Measurements from ENCODE around the gene UBE4B. TPM values are rescaled to one million over a fixed set of nuclear protein-coding genes. Genes with fewer than 3 reads are reported as not detected.

Gene UBE4B
- total and polyA plus RNA-seq, 2 of the 4 experiments (the other 2 are of a cell fraction), result 26.5 to 39.3 TPM

DNA sequence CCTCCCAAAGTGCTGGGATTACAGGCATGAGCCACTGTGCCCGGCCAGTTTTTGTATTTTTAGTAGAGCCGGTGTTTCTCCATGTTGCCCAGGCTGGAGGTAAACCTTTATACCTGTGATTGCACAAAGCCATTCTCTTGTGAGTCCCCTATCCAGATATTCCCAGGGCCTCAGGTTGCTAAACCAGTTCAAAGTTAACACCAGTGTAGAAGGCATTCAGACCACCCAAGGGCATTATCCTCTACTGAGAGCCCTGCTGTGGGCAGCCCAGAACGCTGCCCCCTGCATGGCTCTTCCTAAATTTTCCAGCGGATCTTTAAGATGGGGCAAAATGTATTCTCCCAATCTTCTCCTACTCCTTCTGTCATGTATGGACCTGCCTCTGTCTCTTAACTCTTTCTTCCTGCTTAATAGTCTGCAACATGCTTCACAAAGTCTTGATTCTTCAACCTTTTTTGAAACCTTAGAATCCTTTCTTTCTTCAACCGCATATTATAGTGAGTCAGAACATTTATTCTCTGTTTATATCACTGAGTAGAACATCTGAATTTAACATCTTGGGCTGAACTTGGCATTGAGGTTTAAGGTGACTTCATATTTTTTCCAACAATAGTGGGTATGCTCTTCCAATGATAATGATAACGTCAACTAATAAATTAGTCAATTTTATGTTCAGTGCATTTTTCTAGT lies 36.0 kb downstream of the UBE4B start:
- Histone ChIP-seq H4K8ac (ENCODE audit: low read depth in 2 of 2, low read length in 2 of 2) (no peak overlapping the region), H3K4me2 (ENCODE audit: low read depth, low read length) (no peak overlapping the region), H3K79me1 (ENCODE audit: low read depth in 1 of 2, low read length in 2 of 2) (peaks cover 40 to 72% of the 10 kb centered on the region in 2 experiments; a peak in 3 of 4 replicates), H2BK20ac (ENCODE audit: low read depth, low read length) (no peak overlapping the region), H3K4me1 (ENCODE audit: control insufficient read depth, insufficient read depth, low read length) (peaks cover 14% of the 10 kb centered on the region), H3K27ac (ENCODE audit: insufficient read depth, low read length) (no peak overlapping the region), H3K36me3 (ENCODE audit: control insufficient read depth, insufficient read depth, low read length) (no peaks in the 10 kb centered on the region; the same call in 1 of the 2 replicates), H3K4me3 (ENCODE audit: insufficient read depth, low read depth, low read length) (no peak overlapping the region), H3K56ac (ENCODE audit: extremely low read depth, insufficient read depth, low read length) (no peak overlapping the region), H2AFZ (replicated peaks; ENCODE audit: low read length, poor library complexity) (no peak overlapping the region), H2BK120ac (ENCODE audit: low read depth, low read length) (no peak overlapping the region), H3K4ac (ENCODE audit: low read depth, low read length) (no peak overlapping the region), H2BK15ac (ENCODE audit: low read depth, low read length) (peak overlapping the region; percentile 10; the same call in 1 of the 3 replicates), H3K14ac (replicated peaks; ENCODE audit: low read depth, low read length) (0 out of 2 replicates have a peak overlapping the region, but pooled peaks have one; percentile 49), H3K23ac (ENCODE audit: low read depth, low read length) (no peak overlapping the region), H3K18ac (ENCODE audit: low read depth, low read length) (no peak overlapping the region), H2AK5ac (ENCODE audit: low read depth, low read length) (peak overlapping the region; percentile 34; the same call in 1 of the 2 replicates), H3K9me3 (ENCODE audit: control insufficient read depth, insufficient read depth, low read length) (no peaks in the 10 kb centered on the region), H4K20me1 (ENCODE audit: insufficient read depth, low read length) (peaks cover 12% of the 10 kb centered on the region; the same call in 1 of the 2 replicates), H4K5ac (ENCODE audit: low read depth, low read length) (no peak overlapping the region), H4K91ac (ENCODE audit: insufficient read depth, low read depth, low read length) (no peak overlapping the region), H3K27me3 (ENCODE audit: control insufficient read depth, insufficient read depth, low read length) (no peaks in the 10 kb centered on the region), H2AK9ac (replicated peaks; ENCODE audit: low read depth, low read length, poor library complexity) (no peak overlapping the region), H3K9me1 (ENCODE audit: insufficient read depth, low read length) (peaks cover 16% of the 10 kb centered on the region), H2BK5ac (ENCODE audit: low read depth, low read length, poor library complexity, severe bottlenecking) (no peak overlapping the region), H3K9ac (ENCODE audit: low read depth, low read length) (no peak overlapping the region)
- 87% methylated on average over 3 of the region's 6 CpGs; no CpG with 5 or more reads in 1 of the 2 experiments for WGBS, 2 experiments (ENCODE audit: extremely low coverage in 2 of 2, insufficient read length in 1 of 2)
- in situ Hi-C loops (cut with MboI; ENCODE audit: low sequenced_read_pairs), result no loop called here
- no TSS peak for BruUV-seq (replicated peaks)
- TF ChIP-seq SMC3 (IDR thresholded peaks at IDR 0.05; ENCODE audit: low read depth, low read length) (no peak), MAFK (IDR thresholded peaks at IDR 0.05; ENCODE audit: low read depth, low read length) (no peak), RCOR1 (IDR thresholded peaks at IDR 0.05; ENCODE audit: insufficient replicate concordance, low read length) (no peak)
- TF ChIP-seq, protein P1, sequence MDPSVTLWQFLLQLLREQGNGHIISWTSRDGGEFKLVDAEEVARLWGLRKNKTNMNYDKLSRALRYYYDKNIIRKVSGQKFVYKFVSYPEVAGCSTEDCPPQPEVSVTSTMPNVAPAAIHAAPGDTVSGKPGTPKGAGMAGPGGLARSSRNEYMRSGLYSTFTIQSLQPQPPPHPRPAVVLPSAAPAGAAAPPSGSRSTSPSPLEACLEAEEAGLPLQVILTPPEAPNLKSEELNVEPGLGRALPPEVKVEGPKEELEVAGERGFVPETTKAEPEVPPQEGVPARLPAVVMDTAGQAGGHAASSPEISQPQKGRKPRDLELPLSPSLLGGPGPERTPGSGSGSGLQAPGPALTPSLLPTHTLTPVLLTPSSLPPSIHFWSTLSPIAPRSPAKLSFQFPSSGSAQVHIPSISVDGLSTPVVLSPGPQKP (IDR thresholded peaks at IDR 0.05; ENCODE audit: borderline replicate concordance, low read depth, low read length), result no peak
- DNase-seq, result peak; percentile 47
- ATAC-seq (ENCODE audit: low read depth), result no peak
- intact Hi-C loops (cut with micrococcal nuclease), result no loop called here
- ChIA-PET POLR2A (ENCODE audit: unreplicated experiment) (no interaction called here), CTCF (no interaction called here)
- dilution Hi-C loops (cut with HindIII; ENCODE audit: low sequenced_read_pairs, unreplicated experiment), result no loop called here
